Ishikawa (cell line): Measurements from ENCODE around the gene GPC6.

ENCODE experiments used
- CREB1 ChIP-seq: IDR thresholded peaks from 2 replicates; pipeline ENCODE4 v1.6.1; 2012; ENCODE audit warnings: low read depth
- EGR1 ChIP-seq: IDR thresholded peaks from 2 replicates; pipeline ENCODE4 v1.6.1; 2012
- EP300 ChIP-seq: IDR thresholded peaks from 2 replicates; pipeline ENCODE4 v1.6.1; 2012; ENCODE audit warnings: borderline replicate concordance
- RAD21 ChIP-seq: IDR thresholded peaks from 2 replicates; pipeline ENCODE4 v1.6.1; 2012; ENCODE audit warnings: low read depth
- YY1 ChIP-seq: IDR thresholded peaks from 2 replicates; pipeline ENCODE4 v1.6.1; 2012; ENCODE audit warnings: low read depth
- ZBTB7A ChIP-seq: IDR thresholded peaks from 2 replicates; pipeline ENCODE4 v1.6.1; 2012; ENCODE audit warnings: low read depth
- TF ChIP-seq, protein P1 (sequence below): IDR thresholded peaks from 2 replicates; pipeline ENCODE4 v1.6.1; 2012
- TF ChIP-seq, protein P2 (sequence below): IDR thresholded peaks from 2 replicates; pipeline ENCODE4 v1.6.1; 2012; ENCODE audit warnings: low read depth, mild to moderate bottlenecking

DNA sequence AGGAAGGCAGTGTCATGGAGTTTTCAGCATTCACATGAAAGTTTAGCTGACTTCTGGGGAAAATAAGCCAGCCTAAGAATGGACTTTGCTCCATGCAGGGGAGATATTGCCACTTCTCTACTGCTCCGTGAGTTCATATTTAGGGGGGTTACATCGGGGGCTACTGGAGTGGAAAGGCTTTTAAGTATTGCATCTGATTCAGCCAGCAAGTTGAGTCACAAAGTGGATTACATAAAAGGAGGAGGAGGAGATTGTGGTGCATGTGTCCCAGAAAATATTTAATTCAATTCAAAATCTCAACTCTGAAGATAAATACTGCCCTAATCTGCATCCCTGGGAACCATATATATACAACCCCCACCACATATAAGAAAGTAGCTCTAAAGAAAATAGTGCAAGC lies 635.7 kb downstream of the GPC6 start:
- no peak for TF ChIP-seq EP300
- TF ChIP-seq, protein P1, sequence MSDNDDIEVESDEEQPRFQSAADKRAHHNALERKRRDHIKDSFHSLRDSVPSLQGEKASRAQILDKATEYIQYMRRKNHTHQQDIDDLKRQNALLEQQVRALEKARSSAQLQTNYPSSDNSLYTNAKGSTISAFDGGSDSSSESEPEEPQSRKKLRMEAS = no peak
- no peak for TF ChIP-seq RAD21
- TF ChIP-seq ZBTB7A = no peak
- TF ChIP-seq, protein P2, sequence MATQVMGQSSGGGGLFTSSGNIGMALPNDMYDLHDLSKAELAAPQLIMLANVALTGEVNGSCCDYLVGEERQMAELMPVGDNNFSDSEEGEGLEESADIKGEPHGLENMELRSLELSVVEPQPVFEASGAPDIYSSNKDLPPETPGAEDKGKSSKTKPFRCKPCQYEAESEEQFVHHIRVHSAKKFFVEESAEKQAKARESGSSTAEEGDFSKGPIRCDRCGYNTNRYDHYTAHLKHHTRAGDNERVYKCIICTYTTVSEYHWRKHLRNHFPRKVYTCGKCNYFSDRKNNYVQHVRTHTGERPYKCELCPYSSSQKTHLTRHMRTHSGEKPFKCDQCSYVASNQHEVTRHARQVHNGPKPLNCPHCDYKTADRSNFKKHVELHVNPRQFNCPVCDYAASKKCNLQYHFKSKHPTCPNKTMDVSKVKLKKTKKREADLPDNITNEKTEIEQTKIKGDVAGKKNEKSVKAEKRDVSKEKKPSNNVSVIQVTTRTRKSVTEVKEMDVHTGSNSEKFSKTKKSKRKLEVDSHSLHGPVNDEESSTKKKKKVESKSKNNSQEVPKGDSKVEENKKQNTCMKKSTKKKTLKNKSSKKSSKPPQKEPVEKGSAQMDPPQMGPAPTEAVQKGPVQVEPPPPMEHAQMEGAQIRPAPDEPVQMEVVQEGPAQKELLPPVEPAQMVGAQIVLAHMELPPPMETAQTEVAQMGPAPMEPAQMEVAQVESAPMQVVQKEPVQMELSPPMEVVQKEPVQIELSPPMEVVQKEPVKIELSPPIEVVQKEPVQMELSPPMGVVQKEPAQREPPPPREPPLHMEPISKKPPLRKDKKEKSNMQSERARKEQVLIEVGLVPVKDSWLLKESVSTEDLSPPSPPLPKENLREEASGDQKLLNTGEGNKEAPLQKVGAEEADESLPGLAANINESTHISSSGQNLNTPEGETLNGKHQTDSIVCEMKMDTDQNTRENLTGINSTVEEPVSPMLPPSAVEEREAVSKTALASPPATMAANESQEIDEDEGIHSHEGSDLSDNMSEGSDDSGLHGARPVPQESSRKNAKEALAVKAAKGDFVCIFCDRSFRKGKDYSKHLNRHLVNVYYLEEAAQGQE = no peak
- no peak for TF ChIP-seq YY1
- no peak for TF ChIP-seq EGR1
- TF ChIP-seq CREB1 = no peak
